ENCODE results near the gene CACNA1F.

CACNA1F gene

DNA sequence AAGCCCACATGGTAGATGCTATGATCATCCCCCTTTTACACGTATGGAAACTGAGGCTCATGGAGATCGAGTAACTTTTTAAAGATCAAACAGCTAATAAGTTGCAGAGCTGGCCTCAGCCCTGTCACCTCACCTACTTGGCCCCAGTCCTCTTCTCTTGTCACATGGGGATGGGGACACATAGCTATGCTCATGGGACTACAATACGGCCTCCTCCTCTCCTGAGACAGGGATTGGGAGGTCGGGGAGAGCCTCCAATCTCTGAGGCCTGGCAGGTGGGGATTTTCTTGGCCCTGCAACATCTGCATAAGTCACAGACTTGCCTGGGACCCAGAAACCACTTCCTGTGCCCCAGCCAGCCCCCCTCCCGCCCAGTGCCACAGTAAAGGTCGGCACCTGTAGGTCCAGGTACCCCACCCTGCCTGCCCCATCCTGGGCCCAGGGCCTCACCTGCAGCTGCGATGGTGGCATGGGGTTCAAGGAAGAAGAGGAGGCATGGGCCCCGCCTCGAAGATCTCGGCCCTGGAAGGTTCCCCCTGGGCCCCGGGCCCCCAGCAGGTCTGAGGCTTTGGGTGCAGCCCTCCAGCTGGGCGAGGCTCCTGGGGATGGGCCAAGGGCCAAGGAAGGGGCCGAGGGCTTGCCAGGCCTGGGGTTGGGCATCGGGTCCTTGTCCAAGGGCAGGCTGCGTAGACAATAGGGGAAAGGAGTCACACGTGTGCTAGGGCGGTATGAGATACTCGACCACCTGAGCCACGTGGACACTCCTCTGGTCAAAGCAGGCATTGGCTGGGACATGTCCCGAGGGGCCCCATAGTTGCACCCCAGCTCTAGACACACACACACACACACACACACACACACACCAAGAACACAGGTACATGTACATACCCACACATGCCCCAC, 25.0 kb upstream of the CACNA1F start:
- DNase-seq (ENCODE audit: low read depth in 2 of 2) = no peak

GRCh38 chrX:49257074-49257790, 24.1 kb upstream of the CACNA1F start:
- no peak for DNase-seq (ENCODE audit: low read depth in 2 of 2)

GRCh38 chrX:49256268-49256995, 23.3 kb upstream of the CACNA1F start:
- DNase-seq (ENCODE audit: low read depth in 2 of 2) = no peak

GRCh38 chrX:49254639-49255038, 21.5 kb upstream of the CACNA1F start:
- no peak for DNase-seq (ENCODE audit: low read depth in 2 of 2)

- DNase-seq (ENCODE audit: low read depth in 2 of 2) = no peak
Measured at GRCh38 chrX:49251325-49251724, 18.2 kb upstream of the CACNA1F start.

- no peak for DNase-seq (ENCODE audit: low read depth in 2 of 2)
Measured at GRCh38 chrX:49250578-49250977, 17.4 kb upstream of the CACNA1F start.

- no peak for DNase-seq (ENCODE audit: low read depth in 2 of 2)
Measured at GRCh38 chrX:49250066-49250465, 16.9 kb upstream of the CACNA1F start.

GRCh38 chrX:49249616-49250015, 16.5 kb upstream of the CACNA1F start:
- no peak for DNase-seq (ENCODE audit: low read depth in 2 of 2)

GRCh38 chrX:49249071-49249470, 15.9 kb upstream of the CACNA1F start:
- no peak for DNase-seq (ENCODE audit: low read depth in 2 of 2)

GRCh38 chrX:49247916-49248811, 15.0 kb upstream of the CACNA1F start:
- DNase-seq (ENCODE audit: low read depth in 2 of 2) = no peak

GRCh38 chrX:49247346-49247745, 14.2 kb upstream of the CACNA1F start:
- no peak for DNase-seq (ENCODE audit: low read depth in 2 of 2)

DNA sequence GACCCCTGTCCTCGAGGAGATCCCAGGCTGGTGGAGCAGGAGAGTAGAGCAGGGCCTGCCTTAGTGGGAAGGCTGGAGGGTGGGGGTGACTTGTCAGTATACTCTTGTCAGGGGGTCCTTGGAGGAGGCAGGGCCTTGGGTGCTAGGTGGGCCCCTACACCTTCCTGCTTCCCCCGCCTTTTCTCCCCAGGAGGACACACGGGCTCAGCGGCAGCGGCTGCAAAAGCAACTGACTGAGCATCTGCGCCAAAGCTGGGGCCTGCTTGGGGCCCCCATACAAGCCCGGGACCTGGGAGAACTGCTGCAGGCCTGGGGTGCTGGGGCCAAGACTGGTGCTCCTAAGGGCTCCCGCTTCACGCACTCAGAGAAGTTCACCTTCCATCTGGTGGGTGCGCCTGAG, 13.4 kb upstream of the CACNA1F start:
- no peak for DNase-seq (ENCODE audit: low read depth in 2 of 2)

DNA sequence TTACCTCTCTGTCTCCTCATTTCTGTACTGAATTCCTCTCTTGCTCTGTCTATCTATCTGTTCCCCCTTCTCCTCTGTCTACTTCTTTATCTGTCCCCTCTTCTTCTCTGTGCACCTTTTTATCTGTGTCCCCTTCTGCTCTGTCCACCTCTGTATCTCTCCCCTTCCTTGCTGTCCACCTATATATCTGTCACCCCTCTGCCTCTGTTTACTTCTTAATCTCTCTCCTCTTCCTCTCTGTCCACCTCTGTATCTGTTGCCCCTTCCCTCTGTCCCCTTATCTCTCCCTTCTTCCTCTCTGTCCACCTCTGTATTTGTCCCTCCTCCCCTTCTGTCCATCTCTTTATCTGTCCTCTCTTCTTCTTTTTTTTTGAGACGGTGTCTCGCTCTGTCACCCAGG, 11.1 kb upstream of the CACNA1F start:
- no peak for DNase-seq (ENCODE audit: low read depth in 2 of 2)

- DNase-seq (ENCODE audit: low read depth in 2 of 2) = no peak
Measured at GRCh38 chrX:49243166-49243565, 10.0 kb upstream of the CACNA1F start.

DNA sequence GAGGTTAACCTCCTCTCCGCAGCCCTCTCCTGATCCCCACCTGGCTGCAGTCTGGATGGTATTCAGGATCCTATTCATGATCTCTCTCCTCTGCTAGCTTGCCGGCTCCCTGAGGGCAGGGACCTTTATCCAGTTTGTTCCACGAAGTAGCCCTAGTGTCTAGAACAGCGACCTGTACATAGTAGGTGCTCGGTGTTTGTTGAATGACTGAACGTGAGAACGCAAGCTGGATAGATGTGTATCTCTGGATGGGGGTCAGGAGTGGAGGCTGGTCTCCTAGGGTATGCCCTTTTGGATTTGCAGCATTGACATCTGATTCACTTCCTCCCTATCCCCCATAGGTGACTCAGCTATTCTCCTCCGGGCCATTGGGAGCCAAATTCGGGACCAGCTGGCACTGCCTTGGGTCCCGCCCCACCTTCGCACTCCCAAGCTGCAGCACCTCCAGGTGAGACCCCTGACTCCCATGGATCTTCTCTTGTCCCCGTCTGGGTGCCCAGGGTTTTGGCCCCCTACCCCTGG, 9.5 kb upstream of the CACNA1F start:
- no peak for DNase-seq (ENCODE audit: low read depth in 2 of 2)

DNA sequence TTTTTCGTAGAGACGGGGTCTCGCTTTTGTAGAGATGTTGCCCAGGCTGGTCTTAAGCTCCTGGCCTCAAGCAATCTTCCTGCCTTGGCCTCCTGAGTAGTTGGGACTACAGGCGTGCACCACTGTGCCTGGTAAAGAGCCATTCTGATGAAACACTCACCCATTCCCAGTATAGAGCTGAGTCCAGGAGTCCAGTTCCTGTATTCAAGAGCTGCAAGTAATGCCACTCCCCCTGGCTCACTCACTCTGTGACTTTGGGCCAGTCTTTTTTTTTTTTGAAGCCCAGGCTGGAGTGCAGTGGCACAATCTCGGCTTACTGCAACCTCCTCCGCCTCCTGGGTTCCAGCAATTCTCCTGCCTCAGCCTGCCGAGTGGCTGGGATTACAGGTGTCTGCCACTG, 5.6 kb upstream of the CACNA1F start:
- no peak for DNase-seq (ENCODE audit: low read depth in 2 of 2)

- no peak for DNase-seq (ENCODE audit: low read depth in 2 of 2)
Measured at GRCh38 chrX:49237060-49237459, 3.9 kb upstream of the CACNA1F start.

GRCh38 chrX:49233887-49234555, 881 bp upstream of the CACNA1F start:
- no peak for DNase-seq (ENCODE audit: low read depth in 2 of 2)

DNA sequence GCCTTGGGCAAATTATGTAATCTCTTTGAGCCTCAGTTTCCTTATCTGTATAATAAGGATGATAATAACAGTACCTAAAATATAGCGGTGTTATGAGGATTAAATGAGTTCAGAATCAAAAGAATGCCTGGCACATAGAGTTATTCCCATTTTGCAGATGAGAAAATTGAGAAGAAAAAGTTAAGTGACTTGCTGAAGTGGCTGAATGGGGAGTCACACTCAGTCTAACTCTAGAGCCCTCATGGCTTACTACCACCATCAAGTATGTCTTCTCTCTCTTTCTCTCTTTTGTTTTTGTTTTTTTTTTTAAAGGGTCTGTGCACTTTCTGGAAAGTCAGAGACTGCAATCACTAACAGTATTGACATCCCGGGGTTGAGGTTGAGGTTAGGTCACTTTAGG, 615 bp downstream of the CACNA1F start:
- DNase-seq (ENCODE audit: low read depth in 2 of 2) = no peak

DNA sequence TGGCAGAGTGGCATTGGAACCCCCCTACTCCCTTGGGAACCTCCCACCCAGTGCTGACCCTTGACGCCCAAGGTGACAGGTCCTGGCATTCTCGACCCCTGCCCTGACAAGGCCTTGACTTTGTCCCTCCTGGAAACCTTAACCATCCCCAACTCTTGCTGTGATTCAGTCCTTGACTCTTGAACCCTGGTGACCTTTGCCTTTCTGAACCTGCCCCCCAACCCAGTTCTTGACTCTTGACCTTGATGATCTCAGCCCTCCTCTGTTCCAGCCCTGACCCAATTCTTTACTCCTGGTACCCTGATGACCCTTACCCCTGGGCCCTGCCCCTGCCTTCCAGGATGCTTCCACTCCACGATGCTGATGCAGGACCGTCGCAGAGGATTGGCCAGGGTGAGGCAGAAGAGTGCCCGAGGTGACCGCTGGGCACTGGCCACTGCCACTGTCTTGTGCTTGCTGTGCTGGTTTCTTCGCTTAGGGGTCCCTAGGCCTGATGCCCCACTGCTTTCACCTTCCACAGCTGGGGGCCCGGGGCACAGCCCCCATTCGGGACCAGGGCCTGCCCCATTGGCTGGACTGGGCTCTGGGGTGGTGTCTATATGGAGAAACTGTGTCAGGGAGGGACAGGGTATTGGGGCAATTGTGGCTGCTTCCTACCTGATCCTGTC, 1.7 kb downstream of the CACNA1F start:
- no peak for DNase-seq (ENCODE audit: low read depth in 2 of 2)
